ENCODE measurements around the gene STRN4.
"Not testable (repeated sequence)": the region's sequence is repeated elsewhere in the genome, so short reads cannot be mapped to it uniquely, and the experiment has no call there.

Gene STRN4

GRCh38 chr19:46772170-46773017 is 26.1 kb upstream of the STRN4 start:
- peak in 1 of 3 experiments; percentile 24 for DNase-seq

DNA sequence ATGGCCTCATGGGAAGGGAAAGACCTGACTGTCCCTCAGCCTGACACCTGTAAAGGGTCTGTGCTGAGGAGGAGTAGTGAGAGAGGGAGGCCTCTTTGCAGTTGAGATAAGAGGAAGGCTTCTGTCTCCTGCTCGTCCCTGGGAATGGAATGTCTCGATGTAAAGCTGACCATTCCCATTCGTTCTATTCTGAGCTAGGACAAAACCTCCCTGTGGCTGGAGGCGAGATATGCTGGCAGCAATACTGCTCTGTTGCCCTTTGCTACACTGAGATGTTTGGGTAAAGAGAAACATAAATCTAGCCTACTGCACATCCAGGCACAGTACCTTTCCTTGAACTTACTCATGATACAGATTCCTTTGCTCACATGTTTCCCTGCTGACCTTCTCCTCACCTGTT is 22.5 kb upstream of the STRN4 start:
- DNase-seq = not testable (repeated sequence)

DNA sequence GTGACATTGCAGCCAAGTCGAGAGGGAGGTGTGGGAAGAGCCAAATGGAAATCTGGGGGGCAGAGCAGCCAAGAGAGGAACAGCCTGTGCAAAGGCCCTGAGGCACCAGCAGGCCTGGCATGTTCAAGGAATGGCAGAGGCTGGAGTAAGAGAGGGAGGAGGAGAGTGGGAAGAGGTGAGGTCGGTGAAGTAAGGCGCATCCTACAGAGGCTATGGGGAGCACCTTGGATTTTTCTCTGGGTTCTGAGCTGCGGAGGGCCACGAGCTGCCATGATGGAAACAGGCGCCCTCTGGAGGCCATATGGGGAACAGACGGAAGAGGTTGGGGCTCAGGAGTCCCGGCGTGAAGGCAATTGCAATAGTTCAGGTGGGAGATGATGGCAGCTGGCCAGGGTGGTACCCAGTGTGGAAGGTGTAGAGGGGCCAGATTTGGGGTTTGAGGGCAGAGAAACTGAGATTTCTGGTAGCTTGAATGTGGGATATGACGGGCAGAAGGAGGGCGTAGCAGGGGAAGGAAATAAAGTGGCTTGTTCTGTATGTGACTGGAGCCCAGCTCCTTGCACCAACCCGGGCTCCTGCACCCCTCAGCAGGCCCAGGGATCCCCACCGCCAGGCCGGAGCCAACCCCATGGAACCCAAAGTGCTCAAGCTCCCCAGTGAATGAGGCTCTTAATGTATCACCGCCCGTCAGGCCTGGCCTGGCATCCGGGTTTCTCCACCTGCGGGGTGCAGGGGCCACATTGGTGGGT is 20.5 kb upstream of the STRN4 start:
- peak in 2 of 3 experiments; percentile 15 to 35 for DNase-seq

DNA sequence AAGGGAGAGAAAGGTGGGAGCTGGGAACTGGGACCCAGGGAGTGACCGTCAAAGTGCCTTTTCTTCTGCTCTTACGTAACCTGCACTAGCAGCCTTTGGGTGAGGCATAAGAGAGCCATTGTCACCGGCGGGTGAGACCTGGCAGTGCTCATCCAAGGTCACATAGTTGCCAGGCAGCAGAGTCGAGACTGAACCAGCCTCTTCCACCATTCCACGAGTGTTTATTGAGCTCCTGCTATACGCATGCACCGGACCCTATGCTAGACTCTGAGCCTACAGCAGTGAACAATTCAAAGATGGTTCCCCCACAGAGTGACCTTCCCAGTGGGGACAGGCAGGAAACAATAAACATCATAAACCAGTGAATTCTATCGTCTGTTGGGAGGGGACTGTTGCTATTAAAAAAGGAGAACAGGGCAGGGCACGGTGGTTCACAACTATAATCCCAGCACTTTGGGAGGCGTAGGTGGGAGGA is 18.6 kb upstream of the STRN4 start:
- no peak for DNase-seq

DNA sequence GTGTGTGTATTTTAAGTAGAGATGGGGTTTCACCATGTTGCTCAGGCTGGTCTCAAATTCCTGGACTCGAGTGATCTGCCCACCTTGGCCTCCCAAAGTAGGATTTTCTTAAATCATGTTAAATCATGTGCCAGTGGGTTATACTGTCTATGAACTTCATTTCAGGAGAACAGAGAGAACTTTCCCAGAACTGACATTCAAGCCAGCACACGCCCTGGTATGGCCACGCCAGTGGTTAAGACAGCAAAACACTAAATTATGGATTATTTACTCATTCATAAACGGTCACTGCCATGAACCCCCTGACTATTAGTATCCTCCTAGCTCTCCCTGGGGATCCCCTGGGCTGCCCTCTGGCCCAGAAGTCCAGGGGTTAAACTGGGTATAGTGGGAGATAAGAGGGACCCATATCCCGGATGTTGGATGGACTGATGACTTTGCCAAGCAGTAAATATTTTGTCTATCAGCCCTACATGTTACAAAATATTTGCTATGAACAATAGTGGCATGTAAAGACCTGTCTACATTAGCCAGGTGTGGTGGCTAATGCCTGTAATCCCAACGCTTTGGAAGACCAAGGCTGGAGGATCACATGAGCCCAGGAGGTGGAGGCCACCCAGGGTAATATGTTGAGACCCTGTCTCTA is 16.1 kb upstream of the STRN4 start:
- no peak for DNase-seq

GRCh38 chr19:46761418-46761831 is 15.2 kb upstream of the STRN4 start:
- no peak for DNase-seq

GRCh38 chr19:46760897-46761296 is 14.6 kb upstream of the STRN4 start:
- DNase-seq = not testable (repeated sequence)

- DNase-seq = no peak
Measured at GRCh38 chr19:46760363-46760762, 14.1 kb upstream of the STRN4 start.

DNA sequence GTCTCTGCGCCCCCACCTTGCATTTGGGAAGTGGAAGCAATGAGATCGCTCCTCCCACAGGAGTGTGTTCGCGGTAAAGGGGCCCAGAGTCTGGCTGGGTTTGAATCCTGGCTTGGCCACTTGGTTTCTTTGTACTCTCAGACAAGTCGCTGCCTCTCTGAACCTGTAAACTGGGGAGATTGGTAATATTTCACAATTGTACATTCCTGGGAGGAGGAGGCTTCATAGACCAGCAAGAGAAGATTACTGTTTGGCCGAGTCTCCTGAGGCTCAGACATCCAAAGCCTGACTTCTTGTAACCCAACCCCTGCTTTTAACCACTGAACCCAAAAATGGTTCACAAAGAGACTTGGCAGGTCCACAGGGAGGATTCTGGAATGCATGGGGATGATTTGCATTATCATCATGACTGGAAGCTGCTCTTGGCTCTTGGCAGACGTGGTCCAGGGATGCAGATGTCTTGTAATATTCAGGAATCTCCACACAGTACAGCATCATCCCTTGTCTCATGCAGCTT is 13.6 kb upstream of the STRN4 start:
- DNase-seq = no peak

- DNase-seq = no peak
Measured at GRCh38 chr19:46759206-46759605, 13.0 kb upstream of the STRN4 start.

DNA sequence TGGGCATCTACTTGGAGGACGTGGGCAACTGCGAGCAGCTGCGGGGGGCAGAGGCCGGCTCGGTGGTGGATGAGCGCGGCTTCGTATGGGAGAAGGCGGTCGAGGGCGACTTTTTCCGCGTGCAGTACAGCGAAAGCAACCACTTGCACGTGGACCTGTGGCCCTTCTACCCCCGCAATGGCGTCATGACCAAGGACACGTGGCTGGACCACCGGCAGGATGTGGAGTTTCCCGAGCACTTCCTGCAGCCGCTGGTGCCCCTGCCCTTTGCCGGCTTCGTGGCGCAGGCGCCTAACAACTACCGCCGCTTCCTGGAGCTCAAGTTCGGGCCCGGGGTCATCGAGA is 10.3 kb upstream of the STRN4 start:
- DNase-seq = no peak

DNA sequence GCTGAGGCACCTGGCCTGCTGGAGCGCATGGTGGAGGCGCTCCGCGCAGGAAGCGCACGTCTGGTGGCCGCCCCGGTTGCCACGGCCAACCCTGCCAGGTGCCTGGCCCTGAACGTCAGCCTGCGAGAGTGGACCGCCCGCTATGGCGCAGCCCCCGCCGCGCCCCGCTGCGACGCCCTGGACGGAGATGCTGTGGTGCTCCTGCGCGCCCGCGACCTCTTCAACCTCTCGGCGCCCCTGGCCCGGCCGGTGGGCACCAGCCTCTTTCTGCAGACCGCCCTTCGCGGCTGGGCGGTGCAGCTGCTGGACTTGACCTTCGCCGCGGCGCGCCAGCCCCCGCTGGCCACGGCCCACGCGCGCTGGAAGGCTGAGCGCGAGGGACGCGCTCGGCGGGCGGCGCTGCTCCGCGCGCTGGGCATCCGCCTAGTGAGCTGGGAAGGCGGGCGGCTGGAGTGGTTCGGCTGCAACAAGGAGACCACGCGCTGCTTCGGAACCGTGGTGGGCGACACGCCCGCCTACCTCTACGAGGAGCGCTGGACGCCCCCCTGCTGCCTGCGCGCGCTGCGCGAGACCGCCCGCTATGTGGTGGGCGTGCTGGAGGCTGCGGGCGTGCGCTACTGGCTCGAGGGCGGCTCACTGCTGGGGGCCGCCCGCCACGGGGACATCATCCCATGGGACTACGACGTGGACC is 9.7 kb upstream of the STRN4 start:
- DNase-seq = no peak

DNA sequence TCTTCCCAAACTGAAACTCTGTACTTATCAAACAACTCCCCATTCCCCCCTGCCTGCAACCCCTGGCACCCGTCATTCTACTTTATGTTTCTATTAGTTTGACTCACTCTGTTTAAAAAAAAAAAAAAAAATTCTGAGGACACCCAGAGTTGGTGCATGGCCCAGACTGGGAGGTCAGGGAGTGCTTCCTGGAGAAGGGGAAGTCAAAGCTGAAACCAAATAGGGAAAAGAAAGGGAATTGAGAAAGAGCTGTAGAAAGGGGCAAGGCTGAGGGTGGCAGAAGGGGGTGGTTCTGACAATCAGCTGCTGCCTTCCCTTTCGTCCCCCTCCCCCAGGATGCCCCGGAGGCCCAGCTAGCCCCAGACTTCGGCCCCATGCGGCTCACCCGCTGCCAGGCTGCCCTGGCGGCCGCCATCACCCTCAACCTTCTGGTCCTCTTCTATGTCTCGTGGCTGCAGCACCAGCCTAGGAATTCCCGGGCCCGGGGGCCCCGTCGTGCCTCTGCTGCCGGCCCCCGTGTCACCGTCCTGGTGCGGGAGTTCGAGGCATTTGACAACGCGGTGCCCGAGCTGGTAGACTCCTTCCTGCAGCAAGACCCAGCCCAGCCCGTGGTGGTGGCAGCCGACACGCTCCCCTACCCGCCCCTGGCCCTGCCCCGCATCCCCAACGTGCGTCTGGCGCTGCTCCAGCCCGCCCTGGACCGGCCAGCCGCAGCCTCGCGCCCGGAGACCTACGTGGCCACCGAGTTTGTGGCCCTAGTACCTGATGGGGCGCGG is 9.0 kb upstream of the STRN4 start:
- no peak for DNase-seq

DNA sequence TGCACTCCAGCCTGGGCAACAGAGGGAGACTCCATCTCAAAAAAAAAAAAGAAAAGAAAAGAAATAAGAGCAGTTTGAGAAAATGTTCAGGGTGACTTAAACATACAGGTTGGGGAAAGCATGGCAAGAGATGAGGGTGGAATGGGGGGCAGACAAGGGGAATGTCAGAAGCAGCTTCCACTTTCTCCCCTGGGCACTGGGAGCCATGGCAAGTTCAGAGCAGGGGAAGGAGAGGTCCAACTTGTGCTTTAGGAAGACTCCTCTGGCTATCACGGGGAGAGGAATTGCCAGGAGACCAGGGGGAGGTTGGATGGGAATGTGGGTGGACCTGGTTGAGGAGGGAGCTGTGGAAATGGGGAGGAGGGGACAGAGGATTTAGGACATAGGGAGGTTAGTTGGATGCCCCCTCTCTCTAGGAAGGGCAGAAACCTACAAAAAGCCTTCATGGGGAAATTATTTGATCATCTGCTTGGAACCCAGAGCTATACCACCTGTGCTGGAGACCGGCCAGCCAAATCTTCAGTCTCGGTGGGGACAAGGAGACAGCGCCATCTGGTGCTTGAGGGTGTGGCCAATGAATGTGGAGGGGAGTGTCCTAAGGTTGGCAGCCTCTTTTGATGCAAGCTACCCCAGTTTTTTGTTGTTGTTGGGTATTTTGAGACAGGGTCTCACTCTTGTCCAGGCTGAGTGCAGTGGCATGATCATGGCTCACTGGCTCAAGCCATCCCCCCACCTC is 7.3 kb upstream of the STRN4 start:
- peak; percentile 21 to 58 (median 23) for DNase-seq

DNA sequence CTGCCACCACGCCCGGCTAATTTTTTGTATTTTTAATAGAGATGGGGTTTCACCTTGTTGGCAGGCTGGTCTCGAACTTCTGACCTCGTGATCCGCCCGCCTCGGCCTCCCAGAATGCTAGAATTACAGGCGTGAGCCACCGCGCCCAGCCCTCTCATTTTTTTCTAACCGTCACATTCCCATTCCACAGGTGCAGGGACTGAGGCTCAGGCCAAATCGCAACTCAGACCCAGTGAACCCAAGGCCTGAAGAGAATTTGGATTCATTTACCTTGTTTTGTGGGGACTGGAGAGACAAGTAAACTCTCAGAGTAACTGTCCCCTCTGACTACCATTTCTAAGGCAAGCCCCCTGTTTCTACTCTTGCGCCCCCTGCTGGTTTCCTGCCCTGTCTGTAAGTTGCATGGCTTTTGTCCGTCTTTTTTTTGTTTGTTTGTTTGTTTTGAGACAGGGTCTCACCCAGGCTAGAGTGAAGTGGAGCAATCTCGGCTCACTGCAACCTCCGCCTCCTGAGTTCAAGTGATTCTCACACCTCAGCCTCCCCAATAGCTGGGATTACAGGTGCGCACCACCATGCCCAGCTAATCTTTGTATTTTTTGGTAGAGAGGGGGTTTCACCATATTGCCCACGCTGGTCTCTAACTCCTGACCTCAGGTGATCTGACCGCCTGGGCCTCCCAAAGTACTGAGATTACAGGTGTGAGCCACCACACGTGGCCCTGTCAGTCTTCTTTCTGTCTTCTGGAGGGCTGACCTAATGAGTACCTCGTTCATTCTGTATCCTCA is 2.3 kb upstream of the STRN4 start:
- peak in 2 of 3 experiments; percentile 11 to 24 for DNase-seq

DNA sequence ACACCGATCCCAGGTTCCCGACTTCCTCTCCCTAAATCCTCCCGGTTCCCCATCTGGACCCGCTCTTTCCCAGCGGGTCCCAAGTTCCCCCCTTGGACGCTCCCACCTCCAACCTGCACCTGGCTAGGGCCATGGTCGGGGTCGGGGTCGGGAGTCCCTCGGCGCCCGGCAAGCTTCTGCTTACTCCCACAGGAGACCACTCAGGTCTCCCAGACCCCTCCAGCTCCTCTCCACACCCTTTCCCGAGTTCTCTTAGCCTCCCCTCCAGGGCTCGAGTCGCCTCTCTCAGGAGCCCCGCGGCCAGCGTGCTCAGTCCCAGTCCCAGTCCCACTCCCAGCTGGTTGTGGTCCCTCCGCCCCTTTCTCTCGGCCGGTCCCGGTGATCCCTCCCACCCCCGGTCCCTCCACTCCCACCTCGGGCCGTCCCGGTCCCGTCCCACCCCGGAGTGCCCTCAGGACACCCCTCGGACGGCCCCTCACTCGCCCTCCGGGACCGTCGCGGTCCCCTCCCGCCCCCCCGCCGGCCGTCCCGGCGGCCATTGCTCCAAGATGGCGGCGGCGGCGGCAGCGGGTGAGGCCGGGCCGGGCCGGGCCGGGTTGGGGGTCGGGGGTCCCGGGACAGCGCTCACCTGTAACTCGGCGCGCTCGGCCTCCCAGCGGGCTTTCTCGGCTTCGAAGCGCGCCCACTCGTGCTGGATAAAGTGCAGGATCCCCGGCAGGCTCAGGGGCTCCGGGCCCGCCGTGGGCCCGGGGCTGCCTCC is 549 bp downstream of the STRN4 start, which contains the start of gene FKRP:
Gene FKRP (plus strand): TSS at position 537 of the 760 bp plus-strand sequence. CDS start 9,394 bp downstream, outside the sequence.
- peak; percentile 26 to 56 (median 39) for DNase-seq

DNA sequence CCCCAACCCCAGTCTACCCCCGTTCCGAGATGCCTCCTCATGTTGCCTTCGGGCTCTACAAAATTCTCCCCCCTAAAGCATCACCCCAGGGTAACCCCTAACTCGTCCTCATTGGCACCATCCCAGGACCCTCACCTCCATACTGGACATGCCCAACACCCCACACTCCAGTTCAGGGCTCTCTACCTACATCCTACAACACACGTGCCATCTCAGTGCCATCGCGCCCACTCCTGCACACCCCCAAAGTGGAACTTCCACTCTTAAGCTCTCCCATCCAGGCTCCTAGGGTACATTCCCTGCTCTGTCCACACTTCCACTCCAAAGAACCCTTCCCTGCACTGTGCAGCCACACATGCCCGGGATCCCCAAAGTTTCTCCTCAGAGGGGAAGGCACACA is 1.2 kb downstream of the STRN4 start:
- DNase-seq = no peak

DNA sequence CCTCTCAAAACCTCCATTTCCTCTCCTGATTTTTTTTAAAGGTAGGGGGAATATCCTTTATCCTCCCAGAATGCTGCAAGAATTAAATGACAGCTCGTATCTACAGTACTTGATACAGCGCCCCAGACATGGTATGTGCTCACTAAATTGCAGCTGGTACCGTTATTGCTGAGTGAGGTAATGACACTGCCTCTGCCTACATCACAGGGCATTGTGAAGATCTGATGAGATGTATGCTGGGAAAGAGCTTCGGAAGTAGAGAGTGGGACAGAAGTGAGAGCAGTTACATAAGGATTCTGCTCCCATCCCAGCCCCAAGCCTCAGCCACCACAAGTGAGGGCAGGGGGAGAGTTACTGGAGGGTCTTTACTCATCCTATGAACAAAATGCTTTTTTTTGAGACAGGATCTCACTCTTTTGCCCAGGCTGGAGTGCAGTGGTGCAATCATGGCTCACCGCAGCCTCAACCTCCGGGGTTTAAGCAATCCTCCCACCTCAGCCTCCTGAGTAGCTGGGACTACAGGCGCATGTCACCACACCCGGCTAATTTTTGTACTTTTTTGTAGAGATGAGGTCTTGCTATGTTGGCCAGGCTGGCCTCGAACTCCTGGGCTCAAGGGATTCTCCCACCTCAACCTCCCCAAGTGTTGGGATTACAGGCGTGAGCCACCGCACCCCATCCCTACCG is 2.1 kb downstream of the STRN4 start:
- no peak for DNase-seq

Data from NCI-H1417 (cell line).